GM12878 (cell line): Measurements from ENCODE around the gene RCOR1. TPM values are rescaled to one million over a fixed set of nuclear protein-coding genes. Genes with fewer than 3 reads are reported as not detected.

Experiments used
- ATF2 ChIP-seq: IDR thresholded peaks from 2 replicates; pipeline ENCODE4 v1.6.1; 2012; ENCODE audit warnings: low read length, inconsistent platforms
- CEBPB ChIP-seq, 2 experiments: fragments of 150-350 bp in 1 of 2; IDR thresholded peaks; 2 replicates each; pipeline ENCODE4 v1.6.1; 2012 to 2014; ENCODE audit warnings: low read depth in 2 of 2, low read length in 2 of 2, borderline replicate concordance in 1 of 2, inconsistent platforms in 1 of 2
- CUX1 ChIP-seq: IDR thresholded peaks from 2 replicates; pipeline ENCODE4 v1.6.1; 2012; ENCODE audit warnings: improper control_type of control experiment, low read depth, low read length; ENCODE audit not compliant: insufficient replicate concordance
- HSF1 ChIP-seq: fragments of 150-350 bp; IDR thresholded peaks from 2 replicates; pipeline ENCODE4 v1.6.1; 2014; ENCODE audit warnings: mild to moderate bottlenecking, low read depth, low read length
- IRF3 ChIP-seq: fragments of 450-650 bp; IDR thresholded peaks from 2 replicates; pipeline ENCODE4 v1.6.1; 2014; ENCODE audit warnings: mild to moderate bottlenecking
- KDM1A ChIP-seq: fragments of 200-600 bp; sonication (generic); IDR thresholded peaks from 2 replicates; pipeline ENCODE4 v1.6.1; 2016; ENCODE audit warnings: borderline replicate concordance
- MXI1 ChIP-seq: fragments of 150-350 bp; IDR thresholded peaks from 2 replicates; pipeline ENCODE4 v1.6.1; 2011; ENCODE audit warnings: low read depth, mild to moderate bottlenecking, inconsistent platforms, low read length, improper control_type of control experiment
- NR2C1 ChIP-seq: fragments of 450-650 bp; IDR thresholded peaks from 2 replicates; pipeline ENCODE4 v1.6.1; 2017; ENCODE audit warnings: antibody characterized with exemption, mild to moderate bottlenecking, moderate library complexity
- RFX5 ChIP-seq: IDR thresholded peaks from 2 replicates; pipeline ENCODE4 v1.6.1; 2011; ENCODE audit warnings: low read depth, low read length, improper control_type of control experiment
- SIX5 ChIP-seq: IDR thresholded peaks from 2 replicates; pipeline ENCODE4 v1.6.1; 2011; ENCODE audit warnings: mild to moderate bottlenecking, low read depth, low read length, moderate library complexity; ENCODE audit not compliant: severe bottlenecking
- SREBF1 ChIP-seq: IDR thresholded peaks from 2 replicates; pipeline ENCODE4 v1.6.1; 2012; ENCODE audit warnings: mild to moderate bottlenecking, low read length
- SUPT20H ChIP-seq: IDR thresholded peaks from 2 replicates; pipeline ENCODE4 v1.6.1; 2011; ENCODE audit warnings: low read depth, mild to moderate bottlenecking, low read length, moderate library complexity, borderline replicate concordance; ENCODE audit not compliant: control insufficient read depth
- TCF7 ChIP-seq: IDR thresholded peaks from 2 replicates; pipeline ENCODE4 v1.6.1; 2014; ENCODE audit warnings: antibody characterized with exemption, borderline replicate concordance
- ZBTB40 ChIP-seq: fragments of 450-650 bp; IDR thresholded peaks from 2 replicates; pipeline ENCODE4 v1.6.1; 2016; ENCODE audit warnings: mild to moderate bottlenecking, moderate library complexity, borderline replicate concordance
- ZZZ3 ChIP-seq: IDR thresholded peaks from 2 replicates; pipeline ENCODE4 v1.6.1; 2011; ENCODE audit warnings: low read depth; ENCODE audit not compliant: control insufficient read depth, insufficient read length
- polyA plus RNA-seq, 11 experiments: library from polyadenylated mRNA; depleted of rRNA in 4 of 11; unstranded in 6 of 11; stranded (reverse) in 5 of 11; fragments of >200 nt; fragmentation: Nextera tagmentation in 4 of 11; fragmentation: Illumina TruSeq in 1 of 11; extraction: Ambion mirVana in 4 of 11; extraction: Trizol in 1 of 11; gene quantifications; 1 replicate in 1 of 11; 2 replicates in 10 of 11; pipeline versions ENCODE4 v1.2.1 to v1.2.3, GENCODE V29; 2011 to 2016; ENCODE audit warnings: inconsistent platforms in 2 of 11, missing spikeins in 2 of 11, low read depth in 1 of 11
- total RNA-seq, 4 experiments: library from RNA; depleted of rRNA in 3 of 4; stranded (reverse); fragments of >200 nt in 3 of 4; fragmentation: Illumina TruSeq in 1 of 4; extraction: Trizol in 1 of 4; gene quantifications; 2 replicates each; pipeline versions ENCODE4 v1.2.1 to v1.2.3, GENCODE V29; 2013 to 2021

RCOR1 gene
- total and polyA plus RNA-seq, 10 of the 15 experiments (the other 5 are each of a cell fraction or from before 2014, with no cell fraction given): 1.6 to 12.2 (median 4.4) TPM

- TF ChIP-seq IRF3: no peak
- TF ChIP-seq SREBF1: no peak
- no peak for TF ChIP-seq ZZZ3
- TF ChIP-seq CEBPB (IDR thresholded peaks at IDR 0.05; ENCODE audit: borderline replicate concordance in 1 of 2, low read depth in 2 of 2, low read length in 2 of 2): no peak; a peak in 1 of 4 replicates
- no peak for TF ChIP-seq KDM1A
- no peak for TF ChIP-seq CUX1
- no peak for TF ChIP-seq HSF1
- no peak for TF ChIP-seq NR2C1
- no peak for TF ChIP-seq RFX5
- no peak for TF ChIP-seq SUPT20H
- TF ChIP-seq ZBTB40: no peak
- TF ChIP-seq SIX5: no peak
- TF ChIP-seq MXI1: no peak
- peak; percentile 76 for TF ChIP-seq ATF2
- TF ChIP-seq TCF7: peak; percentile 75; the same call in 1 of the 2 replicates
Observed at GRCh38 chr14:102610968-102611811, 18.7 kb downstream of the RCOR1 start (continued).
